Fibroblast of lung (primary cell): ENCODE data around the gene NMNAT2.

Experiments used
- EZH2 ChIP-seq: IDR thresholded peaks from 2 replicates; pipeline ENCODE4 v1.5.1; 2012; ENCODE audit warnings: low read length, control low read depth, mild to moderate bottlenecking; ENCODE audit errors: missing control alignments
- TF ChIP-seq, protein P1 (sequence below), 2 donors: IDR thresholded peaks in 1 of 2; conservative IDR thresholded peaks in 1 of 2; 1 replicate in 1 of 2; 2 replicates in 1 of 2; pipeline ENCODE4 v1.5.1; 2011 to 2012; ENCODE audit warnings: low read length in 2 of 2, control low read depth in 1 of 2, inconsistent platforms in 1 of 2, low read depth in 1 of 2, mild to moderate bottlenecking in 1 of 2

DNA sequence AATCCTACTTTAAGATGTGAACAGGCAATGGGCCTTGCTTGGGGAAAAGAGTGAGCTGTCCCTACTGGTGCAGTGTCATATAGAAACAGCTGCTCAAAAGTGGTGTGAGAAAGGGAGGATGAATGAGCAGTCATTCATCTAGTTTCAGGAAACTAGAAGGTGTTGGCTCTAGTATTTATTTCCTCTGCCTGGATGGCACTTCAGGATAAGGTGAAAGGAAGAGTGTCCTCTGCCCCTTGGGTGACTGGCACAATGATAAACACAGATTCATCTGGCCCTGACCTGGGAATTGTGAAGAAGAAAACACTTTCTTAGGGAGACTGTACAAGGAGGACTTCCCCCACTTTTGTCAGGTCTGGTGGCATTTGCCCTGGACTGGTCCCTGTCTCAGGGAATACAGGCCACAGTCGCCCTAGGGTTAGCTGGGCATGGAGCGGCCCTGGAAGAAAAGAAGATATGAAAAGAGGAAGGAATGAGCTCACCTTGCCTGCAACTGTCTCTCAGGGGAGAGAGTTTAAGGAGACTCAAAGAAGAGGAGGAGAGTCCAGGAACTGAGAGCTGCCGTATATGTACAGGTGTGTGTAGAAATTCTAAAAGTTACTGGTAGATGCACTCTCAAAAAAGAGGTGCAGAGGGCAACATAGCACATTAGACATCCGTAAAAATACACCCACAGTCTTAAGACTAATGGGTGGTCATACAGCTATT, 13.8 kb upstream of the NMNAT2 start:
- TF ChIP-seq, protein P1, sequence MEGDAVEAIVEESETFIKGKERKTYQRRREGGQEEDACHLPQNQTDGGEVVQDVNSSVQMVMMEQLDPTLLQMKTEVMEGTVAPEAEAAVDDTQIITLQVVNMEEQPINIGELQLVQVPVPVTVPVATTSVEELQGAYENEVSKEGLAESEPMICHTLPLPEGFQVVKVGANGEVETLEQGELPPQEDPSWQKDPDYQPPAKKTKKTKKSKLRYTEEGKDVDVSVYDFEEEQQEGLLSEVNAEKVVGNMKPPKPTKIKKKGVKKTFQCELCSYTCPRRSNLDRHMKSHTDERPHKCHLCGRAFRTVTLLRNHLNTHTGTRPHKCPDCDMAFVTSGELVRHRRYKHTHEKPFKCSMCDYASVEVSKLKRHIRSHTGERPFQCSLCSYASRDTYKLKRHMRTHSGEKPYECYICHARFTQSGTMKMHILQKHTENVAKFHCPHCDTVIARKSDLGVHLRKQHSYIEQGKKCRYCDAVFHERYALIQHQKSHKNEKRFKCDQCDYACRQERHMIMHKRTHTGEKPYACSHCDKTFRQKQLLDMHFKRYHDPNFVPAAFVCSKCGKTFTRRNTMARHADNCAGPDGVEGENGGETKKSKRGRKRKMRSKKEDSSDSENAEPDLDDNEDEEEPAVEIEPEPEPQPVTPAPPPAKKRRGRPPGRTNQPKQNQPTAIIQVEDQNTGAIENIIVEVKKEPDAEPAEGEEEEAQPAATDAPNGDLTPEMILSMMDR (conservative IDR thresholded peaks at IDR 0.05 in 1 of 2, IDR thresholded peaks at IDR 0.05 in 1 of 2; ENCODE audit: low read depth in 1 of 2, low read length in 2 of 2), result no peak
- no peak for TF ChIP-seq EZH2
